Fibroblast of pulmonary artery (primary cell): Measurements from ENCODE around the gene SYMPK.

Experiments used
- DNase-seq: peaks from one replicate; pipeline ENCODE4 v3.0.0-alpha.2; 2010; ENCODE audit warnings: low read depth
- H3K4me3 ChIP-seq: replicated peaks from 2 replicates; pipeline ENCODE4 v1.5.1; 2011; ENCODE audit warnings: low read depth, mild to moderate bottlenecking, control low read depth, low read length, moderate library complexity
- TF ChIP-seq, protein P1 (sequence below): IDR thresholded peaks from 2 replicates; pipeline ENCODE4 v1.5.1; 2011; ENCODE audit warnings: mild to moderate bottlenecking, control low read depth, low read length, inconsistent platforms; ENCODE audit errors: missing control alignments

The SYMPK gene

DNA sequence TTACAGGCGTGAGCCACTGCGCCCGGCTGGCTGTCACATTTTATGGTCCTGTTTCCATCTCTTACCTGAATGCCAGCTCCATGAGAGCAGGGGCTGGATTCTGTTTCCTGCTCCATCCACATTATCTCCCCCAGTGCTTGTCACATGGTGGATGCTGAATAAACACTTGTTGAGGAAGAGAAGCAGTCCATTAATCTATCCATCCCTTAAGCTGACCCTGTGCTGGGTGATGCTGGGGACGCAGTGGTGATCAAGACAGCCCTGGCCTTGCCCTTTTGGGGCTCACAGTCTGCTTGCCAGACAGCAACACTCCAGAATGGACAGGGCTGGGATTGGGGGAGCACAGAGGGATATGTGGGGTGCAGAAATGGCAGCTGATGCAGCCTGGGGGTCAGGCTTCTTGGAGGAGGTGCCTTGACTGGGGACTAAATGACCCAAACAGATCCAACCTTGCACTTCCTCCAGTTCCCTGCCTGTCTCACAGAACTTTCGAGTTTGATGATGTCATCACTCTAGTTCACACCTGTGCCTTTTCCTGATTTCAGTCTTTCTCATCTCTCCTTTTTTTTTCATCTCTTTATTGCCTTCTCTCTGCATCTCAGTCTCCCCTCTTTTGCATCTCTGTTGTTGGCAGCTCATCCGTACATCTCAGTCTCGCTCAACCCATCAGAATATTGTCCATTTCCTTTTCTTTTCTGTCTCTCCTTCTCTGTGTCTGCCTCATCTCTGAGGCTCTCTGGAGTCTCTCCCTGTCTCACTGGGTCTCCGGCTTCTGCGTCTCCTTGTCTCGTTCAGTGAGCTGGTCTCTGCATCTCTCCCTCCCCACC, 18.3 kb upstream of the SYMPK start:
- H3K4me3 ChIP-seq: no peak overlapping the region
- no peak for DNase-seq
- TF ChIP-seq, protein P1, sequence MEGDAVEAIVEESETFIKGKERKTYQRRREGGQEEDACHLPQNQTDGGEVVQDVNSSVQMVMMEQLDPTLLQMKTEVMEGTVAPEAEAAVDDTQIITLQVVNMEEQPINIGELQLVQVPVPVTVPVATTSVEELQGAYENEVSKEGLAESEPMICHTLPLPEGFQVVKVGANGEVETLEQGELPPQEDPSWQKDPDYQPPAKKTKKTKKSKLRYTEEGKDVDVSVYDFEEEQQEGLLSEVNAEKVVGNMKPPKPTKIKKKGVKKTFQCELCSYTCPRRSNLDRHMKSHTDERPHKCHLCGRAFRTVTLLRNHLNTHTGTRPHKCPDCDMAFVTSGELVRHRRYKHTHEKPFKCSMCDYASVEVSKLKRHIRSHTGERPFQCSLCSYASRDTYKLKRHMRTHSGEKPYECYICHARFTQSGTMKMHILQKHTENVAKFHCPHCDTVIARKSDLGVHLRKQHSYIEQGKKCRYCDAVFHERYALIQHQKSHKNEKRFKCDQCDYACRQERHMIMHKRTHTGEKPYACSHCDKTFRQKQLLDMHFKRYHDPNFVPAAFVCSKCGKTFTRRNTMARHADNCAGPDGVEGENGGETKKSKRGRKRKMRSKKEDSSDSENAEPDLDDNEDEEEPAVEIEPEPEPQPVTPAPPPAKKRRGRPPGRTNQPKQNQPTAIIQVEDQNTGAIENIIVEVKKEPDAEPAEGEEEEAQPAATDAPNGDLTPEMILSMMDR: no peak

DNA sequence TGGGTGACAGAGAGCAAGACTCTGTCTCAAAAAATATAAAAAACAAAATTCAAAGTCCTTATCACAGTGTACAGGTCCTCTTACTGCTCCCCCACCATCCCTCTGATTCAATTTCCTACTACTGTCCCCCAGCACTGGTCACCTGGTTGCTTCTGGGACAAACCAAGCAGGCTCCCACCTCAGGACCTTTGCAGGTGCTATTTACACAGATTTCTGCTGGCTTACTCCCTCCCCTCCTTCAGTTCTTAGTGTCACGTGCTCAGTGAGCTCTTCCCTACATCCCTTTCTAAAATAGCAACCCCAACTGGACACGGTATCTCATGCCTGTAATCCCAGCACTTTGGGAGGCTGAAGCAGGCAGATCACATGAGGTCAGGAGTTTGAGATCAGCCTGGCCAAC, 17.0 kb upstream of the SYMPK start:
- TF ChIP-seq, protein P1: no peak
- no peak for DNase-seq
- H3K4me3 ChIP-seq: no peak overlapping the region

DNA sequence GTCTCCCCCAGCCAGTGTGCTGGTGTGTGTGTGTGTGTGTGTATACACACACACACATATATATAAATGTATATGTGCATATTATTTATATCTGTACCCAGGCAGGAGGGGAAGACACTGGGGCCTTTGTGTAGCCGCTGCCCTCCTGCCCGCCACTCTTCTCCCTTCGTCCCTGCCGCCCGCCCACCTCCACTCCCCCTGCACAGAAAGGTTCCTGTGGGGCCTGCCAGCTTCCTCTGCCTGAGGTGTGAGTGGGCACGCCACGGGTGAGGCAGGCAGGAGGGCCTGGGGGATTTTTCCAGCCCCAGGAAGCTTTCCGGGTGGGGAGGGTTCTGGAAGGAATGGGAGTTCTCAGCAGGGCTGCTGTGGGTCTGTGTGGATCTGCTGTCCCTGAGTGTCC, 16.1 kb upstream of the SYMPK start:
- DNase-seq: no peak
- H3K4me3 ChIP-seq: no peak overlapping the region
- TF ChIP-seq, protein P1: no peak

DNA sequence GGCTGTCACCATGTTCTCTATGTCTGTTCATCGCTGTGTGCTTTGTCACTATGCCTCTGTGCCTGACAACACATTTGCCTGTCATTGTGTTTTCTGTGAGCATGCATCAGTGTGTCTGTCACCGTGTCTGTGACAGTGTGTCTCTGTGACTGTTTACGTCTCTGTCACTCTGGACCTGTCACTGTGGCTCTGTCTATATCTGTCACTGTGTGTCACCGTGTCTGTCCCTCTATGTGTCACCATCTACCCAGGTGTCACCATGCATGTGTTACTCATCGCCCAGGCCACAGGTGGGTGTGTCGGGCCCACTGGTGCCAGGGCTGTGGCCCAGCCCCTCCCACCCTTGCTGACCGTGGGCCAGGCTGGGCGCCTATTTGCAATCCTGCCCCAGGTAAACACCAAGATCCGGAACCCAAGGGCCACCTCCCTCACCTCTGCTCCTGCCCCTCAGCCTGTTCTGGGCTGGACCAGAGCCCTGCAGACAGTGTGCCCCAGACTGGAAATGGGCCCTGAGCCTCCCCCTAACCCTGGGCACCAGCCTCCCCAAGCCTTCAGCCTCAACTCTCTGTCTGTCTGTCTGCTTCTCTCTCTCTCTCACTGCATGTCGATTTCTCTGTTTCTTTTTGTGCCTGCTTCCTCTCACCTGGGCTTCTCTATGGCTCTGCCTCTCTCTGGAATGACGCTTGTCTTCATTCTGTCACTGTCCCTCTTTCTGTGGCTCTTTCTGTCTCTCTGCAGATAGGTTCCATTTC, 15.3 kb upstream of the SYMPK start:
- TF ChIP-seq, protein P1: no peak
- H3K4me3 ChIP-seq: no peak overlapping the region
- DNase-seq: no peak

DNA sequence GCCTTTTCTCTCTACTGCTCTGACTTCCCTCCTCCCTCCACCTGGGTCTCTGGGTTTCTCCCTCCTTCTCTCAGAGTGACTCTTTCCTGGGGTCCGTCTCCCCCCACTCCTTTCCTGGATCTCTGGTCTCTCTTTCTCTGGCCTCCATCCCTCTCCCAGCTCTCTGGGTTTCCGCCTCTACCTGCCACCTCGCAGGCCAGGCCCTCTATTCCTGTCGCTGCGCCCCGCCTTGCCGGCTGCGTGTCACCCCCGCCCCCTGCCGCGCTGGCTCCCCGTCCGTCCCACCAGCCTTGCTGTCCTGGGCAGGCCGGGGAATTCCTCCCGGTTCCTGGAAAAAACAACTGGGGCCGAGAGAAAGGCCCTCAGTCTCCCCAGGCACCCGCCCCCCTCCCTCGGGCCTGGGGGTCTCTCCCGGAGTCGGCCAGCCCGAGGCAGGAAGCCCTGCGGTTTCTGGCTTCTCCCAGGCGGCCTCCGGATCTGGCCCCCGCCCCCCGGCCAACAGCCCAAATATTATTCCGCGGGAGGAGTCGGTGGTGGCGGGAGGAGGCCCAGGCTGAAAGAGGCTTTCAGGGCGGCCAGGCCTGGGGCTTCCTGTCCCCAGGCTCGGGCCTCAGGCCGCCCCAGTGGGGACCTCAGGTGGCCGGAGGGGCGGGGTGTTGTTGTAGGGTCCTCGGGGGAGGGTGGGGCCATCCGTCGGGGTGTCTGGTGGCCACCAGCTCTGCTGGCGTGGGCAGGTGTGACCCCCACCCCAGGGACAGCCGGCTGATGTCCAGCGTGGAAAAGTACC, 13.7 kb upstream of the SYMPK start:
- TF ChIP-seq, protein P1: no peak
- H3K4me3 ChIP-seq: no peak overlapping the region
- DNase-seq: peak; percentile 22

DNA sequence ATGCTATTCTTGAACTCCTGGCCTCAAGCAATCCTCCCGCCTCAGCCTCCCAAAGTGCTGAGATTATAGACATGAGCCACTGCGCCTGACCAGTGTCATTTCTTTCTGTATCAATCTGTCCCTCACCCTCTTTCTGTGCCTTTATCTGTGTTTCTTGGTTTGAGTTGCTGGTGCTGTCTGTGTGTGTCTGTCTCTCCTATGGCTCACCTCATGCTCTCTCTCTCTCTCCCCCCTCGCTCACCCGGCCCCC, 13.1 kb upstream of the SYMPK start:
- DNase-seq: no peak
- H3K4me3 ChIP-seq: no peak overlapping the region
- TF ChIP-seq, protein P1: no peak
